GM18526 (cell line): ENCODE results near the gene RHBDL1.
A peak's percentile ranks its signal among the peaks of the same experiment; 100 is the strongest.

Experiments used
- POLR2A ChIP-seq: IDR thresholded peaks from 3 replicates; pipeline ENCODE4 v1.6.1; 2011; ENCODE audit not compliant: insufficient read length; ENCODE audit errors: extremely low read depth

The RHBDL1 gene

DNA sequence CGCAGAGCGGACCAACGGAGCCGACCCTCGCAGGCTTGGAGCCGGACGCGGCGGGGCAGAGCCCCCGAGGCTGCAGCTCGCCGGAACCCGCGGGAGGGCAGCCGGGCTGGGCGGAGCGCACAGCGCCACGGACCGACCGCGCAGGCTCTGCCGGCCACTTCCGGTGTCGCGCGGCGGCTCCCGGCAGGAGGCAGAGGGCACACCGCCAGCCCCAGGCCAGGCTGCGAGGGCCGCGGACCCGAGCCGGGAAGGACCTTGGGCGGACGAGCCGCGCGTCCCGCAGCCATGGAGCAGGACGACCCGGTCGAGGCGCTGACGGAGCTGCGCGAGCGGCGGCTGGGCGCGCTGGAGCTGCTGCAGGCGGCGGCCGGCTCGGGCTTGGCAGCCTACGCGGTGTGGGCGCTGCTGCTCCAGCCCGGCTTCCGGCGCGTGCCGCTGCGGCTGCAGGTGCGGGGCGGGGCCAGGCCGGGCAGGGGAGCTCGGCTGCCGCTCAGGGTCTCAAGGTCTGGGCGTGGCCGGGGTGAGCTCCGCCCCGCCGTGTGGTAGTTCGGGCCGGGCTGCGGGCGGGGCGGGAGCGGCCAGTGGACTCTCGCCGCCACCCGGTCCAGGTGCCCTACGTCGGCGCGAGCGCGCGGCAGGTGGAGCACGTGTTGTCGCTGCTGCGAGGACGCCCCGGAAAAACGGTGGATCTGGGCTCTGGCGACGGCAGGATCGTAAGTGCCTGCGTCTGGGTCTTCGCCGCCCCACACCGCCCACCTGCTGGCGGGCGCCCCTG is 45.7 kb downstream of the RHBDL1 start, which contains the start of gene ANTKMT:
Gene ANTKMT (plus strand): TSS at position 157 of the 775 bp plus-strand sequence. CDS start 129 bp downstream, at position 286.
- TF ChIP-seq POLR2A = peak; percentile 96

- no peak for TF ChIP-seq POLR2A
Measured at GRCh38 chr16:721765-722540, 46.5 kb downstream of the RHBDL1 start.

DNA sequence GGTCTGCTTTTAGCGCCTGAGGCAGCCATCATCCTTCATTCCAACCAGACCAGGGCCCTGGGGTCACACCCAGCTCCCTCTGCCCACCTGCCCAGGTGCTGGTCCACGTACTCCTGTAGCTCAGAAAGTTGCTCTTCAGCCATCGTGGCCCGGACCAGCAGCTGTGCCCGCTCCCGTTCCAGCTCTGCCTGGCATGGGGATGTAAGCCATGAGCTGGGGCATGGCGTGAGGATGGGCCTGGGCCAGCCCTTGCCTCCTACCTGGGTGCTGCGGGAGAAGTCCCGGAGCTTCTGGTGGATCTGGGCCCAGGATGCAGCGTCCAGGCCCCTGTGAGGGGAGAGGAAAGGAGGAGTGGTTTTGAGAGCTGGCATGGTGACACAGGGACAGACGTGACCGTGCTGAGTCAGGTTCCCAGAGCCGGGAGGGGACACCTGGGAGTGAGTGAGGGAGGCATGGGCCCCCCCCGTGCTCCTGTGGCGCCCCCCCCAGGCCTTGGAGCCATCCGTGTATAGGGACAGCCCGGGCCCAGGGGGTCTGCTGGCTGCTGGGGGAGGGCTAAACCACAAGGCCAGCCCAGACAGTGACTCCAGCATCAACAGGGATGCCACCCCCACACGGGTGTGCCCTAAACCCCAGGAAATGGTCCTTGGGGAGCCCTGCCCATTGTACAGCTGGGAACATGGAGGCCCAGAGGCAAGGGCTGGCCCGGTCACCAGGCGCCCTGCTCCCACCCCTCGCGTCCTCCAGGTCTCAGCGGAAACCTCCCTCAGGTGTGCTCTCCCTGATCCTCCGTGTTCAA is 47.6 kb downstream of the RHBDL1 start:
- TF ChIP-seq POLR2A = peak; percentile 2

GRCh38 chr16:723695-724094 is 48.2 kb downstream of the RHBDL1 start:
- no peak for TF ChIP-seq POLR2A

- no peak for TF ChIP-seq POLR2A
Measured at GRCh38 chr16:724188-725040, 48.9 kb downstream of the RHBDL1 start.

DNA sequence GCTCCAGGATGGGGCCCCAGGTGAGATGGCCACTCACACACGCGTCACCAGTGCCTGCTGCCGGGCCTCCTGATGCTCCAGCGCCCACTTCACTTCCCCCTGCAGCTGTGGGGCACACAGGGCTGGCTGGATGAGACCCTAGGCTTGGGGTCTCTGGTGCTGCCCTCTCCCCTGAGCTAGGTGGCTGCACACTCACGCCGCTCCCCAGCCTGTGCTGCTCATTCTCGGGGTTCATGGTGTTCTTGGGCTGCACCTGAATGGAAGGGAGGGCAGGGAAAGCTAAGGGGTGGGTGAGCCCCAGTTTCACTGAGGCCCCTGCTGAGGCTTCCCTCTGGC is 49.5 kb downstream of the RHBDL1 start:
- TF ChIP-seq POLR2A = no peak

DNA sequence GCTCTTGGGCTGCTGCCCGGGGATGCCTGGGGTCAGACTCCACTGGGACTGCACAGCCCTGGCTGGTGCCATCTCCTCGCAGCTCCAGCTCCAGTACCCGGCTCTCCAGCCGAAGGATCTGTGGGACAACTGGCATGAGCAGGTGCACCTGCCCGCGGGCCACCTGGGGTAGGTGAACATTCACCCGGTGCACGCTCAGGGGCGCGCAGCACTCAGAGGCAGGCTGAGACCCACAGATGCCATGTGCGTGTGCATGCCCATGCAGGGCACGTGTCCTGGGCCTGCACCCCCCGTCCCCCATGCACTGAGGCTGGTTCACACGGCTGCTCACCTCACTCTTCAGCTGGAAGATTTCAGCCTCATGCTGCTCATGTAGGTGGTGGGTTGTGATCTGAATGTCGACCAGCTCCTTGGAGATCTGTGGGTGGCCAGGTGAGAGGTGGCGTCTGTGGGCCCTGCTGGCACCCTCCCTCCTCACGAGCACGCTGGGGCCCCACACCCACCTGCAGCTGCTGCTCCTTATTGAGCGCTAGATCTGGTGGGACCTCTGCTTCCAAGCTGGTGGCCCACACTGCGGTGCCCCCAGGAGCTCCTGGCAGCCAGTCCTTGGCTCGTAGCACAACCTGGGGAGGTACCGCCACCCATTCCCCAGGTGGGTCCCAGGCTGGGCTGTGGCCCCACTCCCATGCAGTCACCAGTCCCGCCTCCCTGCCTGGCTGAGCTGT is 50.2 kb downstream of the RHBDL1 start:
- no peak for TF ChIP-seq POLR2A

- TF ChIP-seq POLR2A = no peak
Measured at GRCh38 chr16:726188-726437, 50.6 kb downstream of the RHBDL1 start.

DNA sequence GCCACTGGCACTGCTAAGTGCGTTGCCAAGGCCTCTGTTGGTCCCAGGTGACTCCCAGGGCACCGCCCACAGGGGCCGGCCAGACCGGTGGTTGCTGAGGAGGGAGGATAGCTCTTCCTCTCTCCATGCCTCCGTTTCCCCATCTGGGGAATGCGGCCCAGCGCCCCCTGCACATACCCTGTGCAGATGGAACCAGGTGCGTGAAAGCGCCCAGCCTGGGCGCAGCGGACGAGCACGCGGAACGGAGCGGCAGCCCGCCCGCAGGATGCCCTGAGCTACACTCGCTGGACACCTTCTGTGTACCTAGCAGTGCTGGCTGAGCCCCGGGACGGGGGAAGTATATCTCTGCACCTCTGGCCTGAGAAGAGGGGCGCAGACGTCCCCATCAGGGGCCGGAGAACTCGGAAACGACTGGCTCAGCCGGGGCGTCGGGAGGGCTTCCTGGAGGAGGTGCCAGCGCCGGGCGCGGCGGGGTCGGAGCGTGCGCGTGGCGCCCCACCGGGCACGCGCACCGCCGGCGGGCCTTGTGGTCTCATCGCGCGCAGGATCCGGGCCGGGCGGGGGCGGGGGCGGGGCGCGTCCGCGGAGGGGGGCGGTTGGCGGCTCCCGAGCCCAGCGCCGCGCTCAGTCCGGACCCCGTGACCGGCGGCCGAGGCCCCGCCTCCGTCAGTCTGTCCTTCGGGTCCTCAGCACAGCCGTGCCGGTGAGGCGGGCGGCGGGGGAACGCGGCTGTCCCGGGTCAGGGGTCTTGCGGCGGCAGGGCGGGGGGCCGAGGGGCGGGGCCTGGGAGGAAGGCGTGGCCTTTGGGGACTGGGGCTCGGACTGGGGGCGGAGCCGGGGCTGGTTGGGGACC is 51.2 kb downstream of the RHBDL1 start, which contains the start of the genes CCDC78 and HAGHL:
Gene CCDC78 (minus strand): TSS at position 6 of the 853 bp plus-strand sequence. CDS start 76 bp downstream, outside the sequence.
Gene HAGHL (plus strand): TSS at position 669 of the 853 bp plus-strand sequence. CDS start 404 bp downstream, outside the sequence.
- TF ChIP-seq POLR2A = peak; percentile 36

DNA sequence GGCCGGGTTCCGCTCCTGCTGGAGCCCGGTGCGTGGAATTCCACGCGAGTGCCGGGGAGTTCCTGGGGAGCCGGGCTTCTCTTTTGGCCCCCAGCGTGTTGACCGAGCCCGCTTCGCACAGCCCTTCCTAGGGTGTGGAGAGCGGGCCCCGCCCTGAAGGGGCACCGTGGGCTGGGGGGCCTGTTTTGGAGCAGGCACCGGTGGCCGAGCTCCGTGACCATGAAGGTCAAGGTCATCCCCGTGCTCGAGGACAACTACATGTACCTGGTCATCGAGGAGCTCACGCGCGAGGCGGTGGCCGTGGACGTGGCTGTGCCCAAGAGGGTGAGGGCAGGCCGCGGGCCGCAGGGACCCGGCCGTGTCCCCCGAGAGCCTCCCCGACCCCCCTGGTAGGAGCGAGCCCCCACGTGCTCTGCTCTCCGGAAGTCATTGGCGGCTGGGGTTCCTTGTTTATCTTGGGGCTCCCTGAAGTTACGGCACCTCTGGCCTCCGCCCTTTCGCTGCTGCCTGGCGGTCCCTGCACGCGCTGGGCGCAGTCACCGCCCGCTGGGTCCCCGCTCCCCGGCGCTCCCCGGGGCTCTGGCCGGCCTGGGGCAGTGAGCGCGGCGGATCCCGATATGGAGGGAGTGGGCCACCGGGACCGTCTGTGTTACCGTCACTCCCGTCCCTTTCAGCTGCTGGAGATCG is 52.0 kb downstream of the RHBDL1 start:
- TF ChIP-seq POLR2A = no peak
